ENCODE data around the gene MITF.

GRCh38 chr3:69838696-69839515, 99.6 kb downstream of the MITF start:
- TF ChIP-seq POLR2A (IDR thresholded peaks at IDR 0.05; ENCODE audit: low read length) (no peak), GATA1 (IDR thresholded peaks at IDR 0.05; ENCODE audit: low read depth, low read length) (no peak)
